ENCODE results near the gene RPL13. TPM values are rescaled to one million over a fixed set of nuclear protein-coding genes. Genes with fewer than 3 reads are reported as not detected.
A peak's percentile ranks its signal among the peaks of the same experiment; 100 is the strongest.

Gene RPL13
- total RNA-seq, 1 experiment from 2014 or later = 2,846 TPM

- H3K36me3 ChIP-seq (ENCODE audit: control insufficient read depth, insufficient read depth, low read length) = peaks cover 10% of the 10 kb centered on the region
- H3K36me3 Mint-ChIP-seq (ENCODE audit: insufficient read depth, unreplicated experiment) = peaks cover 98% of the 10 kb centered on the region
- POLR2A ChIA-PET = interaction anchor here (0.7 kb wide), 1 partner anchor 50 kb away, joined by 3 read pairs; no protein-coding TSS in a partner anchor
Measured at GRCh38 chr16:89517128-89517527, 43.4 kb upstream of the RPL13 start.

DNA sequence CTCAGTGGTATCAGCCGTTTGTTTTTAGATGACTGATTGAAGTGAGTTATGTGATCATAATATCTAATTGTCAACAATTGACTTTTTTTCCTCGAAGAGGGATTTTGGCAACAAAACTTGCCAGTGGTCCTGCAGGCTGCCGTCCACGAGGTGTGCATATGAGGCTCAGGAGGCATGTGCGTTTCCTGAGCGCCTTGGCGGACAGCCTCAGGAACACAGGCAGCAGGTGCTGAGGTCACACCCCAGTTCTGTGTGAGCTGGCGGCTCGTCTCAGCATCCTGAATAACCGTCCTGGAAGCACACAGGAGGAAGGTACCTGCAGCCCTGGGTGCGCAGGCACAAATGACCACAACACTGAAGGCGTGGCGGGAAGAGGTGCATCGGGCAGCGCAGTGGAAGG lies 40.6 kb upstream of the RPL13 start:
- Mint-ChIP-seq H3K4me3 (ENCODE audit: unreplicated experiment) (no peak overlapping the region), H3K27ac (ENCODE audit: unreplicated experiment) (peak overlapping the region; percentile 27), H3K27me3 (ENCODE audit: insufficient read depth, unreplicated experiment) (no peaks in the 10 kb centered on the region), H3K36me3 (ENCODE audit: insufficient read depth, unreplicated experiment) (peaks cover 97% of the 10 kb centered on the region), H3K9me3 (ENCODE audit: unreplicated experiment) (no peaks in the 10 kb centered on the region), H3K4me1 (ENCODE audit: low read depth, unreplicated experiment) (no peaks in the 10 kb centered on the region)
- no peaks in the 10 kb centered on the region for H3K4me1 ChIP-seq
- ChIA-PET CTCF (no interaction called here), POLR2A (interaction anchor here (0.6 kb wide), 1 partner anchor 56 kb away, joined by 3 read pairs; no protein-coding TSS in a partner anchor)
- no peak for TF ChIP-seq CTCF (IDR thresholded peaks at IDR 0.05; ENCODE audit: insufficient read depth in 1 of 2, low read depth in 1 of 2, low read length in 1 of 2, severe bottlenecking in 1 of 2, unreplicated experiment in 1 of 2)
- intact Hi-C loops (cut with micrococcal nuclease; ENCODE audit: unreplicated experiment) = no loop called here
- no peak for DNase-seq
- H3K9me3 ChIP-seq = no peaks in the 10 kb centered on the region
- no TSS peak for BruUV-seq (replicated peaks)
- peaks cover 10% of the 10 kb centered on the region for H3K36me3 ChIP-seq (ENCODE audit: control insufficient read depth, insufficient read depth, low read length)
- H3K27me3 ChIP-seq (replicated peaks; ENCODE audit: control insufficient read depth, insufficient read depth, low read length) = no peaks in the 10 kb centered on the region
- H3K4me3 ChIP-seq (ENCODE audit: low read depth, low read length) = no peak overlapping the region

More at GRCh38 chr16:89517128-89517527, 43.4 kb upstream of the RPL13 start:
- TF ChIP-seq CTCF (IDR thresholded peaks at IDR 0.05; ENCODE audit: insufficient read depth in 1 of 2, low read depth in 1 of 2, low read length in 1 of 2, severe bottlenecking in 1 of 2, unreplicated experiment in 1 of 2) = no peak
- Mint-ChIP-seq H3K27ac (ENCODE audit: unreplicated experiment) (no peak overlapping the region), H3K4me3 (ENCODE audit: unreplicated experiment) (no peak overlapping the region), H3K27me3 (ENCODE audit: insufficient read depth, unreplicated experiment) (no peaks in the 10 kb centered on the region), H3K4me1 (ENCODE audit: low read depth, unreplicated experiment) (no peaks in the 10 kb centered on the region), H3K9me3 (ENCODE audit: unreplicated experiment) (no peaks in the 10 kb centered on the region)
- DNase-seq = no peak
- H3K4me3 ChIP-seq (ENCODE audit: low read depth, low read length) = no peak overlapping the region
- intact Hi-C loops (cut with micrococcal nuclease; ENCODE audit: unreplicated experiment) = no loop called here
- no TSS peak for BruUV-seq (replicated peaks)
- H3K4me1 ChIP-seq = no peaks in the 10 kb centered on the region
- CTCF ChIA-PET = no interaction called here
- no peaks in the 10 kb centered on the region for H3K27me3 ChIP-seq (replicated peaks; ENCODE audit: control insufficient read depth, insufficient read depth, low read length)
- H3K9me3 ChIP-seq = no peaks in the 10 kb centered on the region

DNA sequence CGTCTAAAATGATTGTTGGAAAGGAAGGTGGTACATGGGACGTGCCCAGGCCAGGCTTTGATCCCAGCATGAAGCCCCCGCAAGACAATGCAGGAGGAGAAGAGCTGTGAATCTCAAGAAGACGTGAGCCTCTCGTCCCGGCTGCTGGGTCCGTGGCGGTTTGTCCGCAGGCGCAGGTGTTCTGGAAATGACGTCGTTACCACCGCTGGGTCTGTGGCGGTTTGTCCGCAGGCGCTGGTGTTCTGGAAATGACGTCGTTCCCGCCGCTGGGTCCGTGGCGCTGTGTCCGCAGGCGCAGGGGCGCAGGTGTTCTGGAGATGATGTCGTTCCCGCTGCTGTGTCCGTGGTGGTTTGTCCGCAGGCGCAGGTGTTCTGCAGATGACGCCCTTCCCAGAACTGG lies 38.2 kb upstream of the RPL13 start:
- no peaks in the 10 kb centered on the region for H3K27me3 ChIP-seq (replicated peaks; ENCODE audit: control insufficient read depth, insufficient read depth, low read length)
- DNase-seq = no peak
- no peak for TF ChIP-seq CTCF (IDR thresholded peaks at IDR 0.05; ENCODE audit: insufficient read depth in 1 of 2, low read depth in 1 of 2, low read length in 1 of 2, severe bottlenecking in 1 of 2, unreplicated experiment in 1 of 2)
- POLR2A ChIA-PET = interaction anchor here (0.7 kb wide), 1 partner anchor 15 kb away, joined by 3 read pairs; no protein-coding TSS in a partner anchor
- H3K9me3 ChIP-seq = no peaks in the 10 kb centered on the region
- Mint-ChIP-seq H3K27me3 (ENCODE audit: insufficient read depth, unreplicated experiment) (no peaks in the 10 kb centered on the region), H3K4me1 (ENCODE audit: low read depth, unreplicated experiment) (no peaks in the 10 kb centered on the region), H3K36me3 (ENCODE audit: insufficient read depth, unreplicated experiment) (peaks cover 99% of the 10 kb centered on the region), H3K27ac (ENCODE audit: unreplicated experiment) (no peak overlapping the region), H3K9me3 (ENCODE audit: unreplicated experiment) (no peaks in the 10 kb centered on the region), H3K4me3 (ENCODE audit: unreplicated experiment) (no peak overlapping the region)
- no peak overlapping the region for H3K4me3 ChIP-seq (ENCODE audit: low read depth, low read length)
- intact Hi-C loops (cut with micrococcal nuclease; ENCODE audit: unreplicated experiment) = no loop called here
- no peaks in the 10 kb centered on the region for H3K4me1 ChIP-seq
- CTCF ChIA-PET = no interaction called here
- BruUV-seq (replicated peaks) = no TSS peak
- H3K36me3 ChIP-seq (ENCODE audit: control insufficient read depth, insufficient read depth, low read length) = peaks cover 8% of the 10 kb centered on the region
